Measurements from ENCODE around the gene CXXC5. TPM values are rescaled to one million over a fixed set of nuclear protein-coding genes. Genes with fewer than 3 reads are reported as not detected.

The CXXC5 gene
- total and polyA plus RNA-seq, 2 of the 4 experiments (the other 2 are of a cell fraction): 24.9 to 35.7 TPM

GRCh38 chr5:139681112-139681458 is 32.9 kb downstream of the CXXC5 start:
- in situ Hi-C loops (cut with MboI; ENCODE audit: low sequenced_read_pairs): no loop called here
- H3K4me2 ChIP-seq (ENCODE audit: low read depth, low read length): no peak overlapping the region
- no peak overlapping the region for H3K9ac ChIP-seq (ENCODE audit: low read depth, low read length)
- ChIA-PET CTCF (no interaction called here), POLR2A (ENCODE audit: unreplicated experiment) (no interaction called here)
- peaks cover 38% of the 10 kb centered on the region for H3K36me3 ChIP-seq (ENCODE audit: control insufficient read depth, insufficient read depth, low read length)
- H3K14ac ChIP-seq (replicated peaks; ENCODE audit: low read depth, low read length): no peak overlapping the region
- DNase-seq (no peak), ATAC-seq (ENCODE audit: low read depth) (no peak)
- H3K4me3 ChIP-seq (ENCODE audit: insufficient read depth, low read depth, low read length): no peak overlapping the region
- intact Hi-C loops (cut with micrococcal nuclease): no loop called here
- no peak overlapping the region for H2AFZ ChIP-seq (replicated peaks; ENCODE audit: low read length, poor library complexity)
- H2BK15ac ChIP-seq (ENCODE audit: low read depth, low read length): no peak overlapping the region
- dilution Hi-C loops (cut with HindIII; ENCODE audit: low sequenced_read_pairs, unreplicated experiment): no loop called here
- no peak overlapping the region for H2BK20ac ChIP-seq (ENCODE audit: low read depth, low read length)
- WGBS, 2 experiments (ENCODE audit: extremely low coverage in 2 of 2, insufficient read length in 1 of 2): 100% methylated on average over 18 of the region's 22 CpGs; no CpG with 5 or more reads in 1 of the 2 experiments
- H3K9me1 ChIP-seq (ENCODE audit: insufficient read depth, low read length): no peaks in the 10 kb centered on the region; the same call in 1 of the 2 replicates
- TF ChIP-seq SMC3 (IDR thresholded peaks at IDR 0.05; ENCODE audit: low read depth, low read length) (no peak), FOS (IDR thresholded peaks at IDR 0.05; ENCODE audit: low read depth, low read length) (no peak), RCOR1 (IDR thresholded peaks at IDR 0.05; ENCODE audit: insufficient replicate concordance, low read length) (no peak), MAFK (IDR thresholded peaks at IDR 0.05; ENCODE audit: low read depth, low read length) (no peak), USF2 (IDR thresholded peaks at IDR 0.05; ENCODE audit: low read depth, low read length) (no peak), RAD21 (IDR thresholded peaks at IDR 0.05; ENCODE audit: low read length) (no peak), CEBPB (IDR thresholded peaks at IDR 0.05; ENCODE audit: low read depth, low read length) (no peak), MXI1 (IDR thresholded peaks at IDR 0.05; ENCODE audit: borderline replicate concordance, low read depth, low read length) (no peak), BHLHE40 (IDR thresholded peaks at IDR 0.05; ENCODE audit: low read depth, low read length) (no peak), MAZ (IDR thresholded peaks at IDR 0.05; ENCODE audit: borderline replicate concordance, low read depth, low read length) (no peak), CTCF (conservative IDR thresholded peaks at IDR 0.05; ENCODE audit: low read depth, low read length) (no peak), CHD1 (IDR thresholded peaks at IDR 0.05; ENCODE audit: low read depth, low read length) (no peak), NFE2L2 (IDR thresholded peaks at IDR 0.05; ENCODE audit: low read depth, low read length) (no peak), POLR2A (IDR thresholded peaks at IDR 0.05; ENCODE audit: low read depth, low read length) (no peak), RFX5 (IDR thresholded peaks at IDR 0.05; ENCODE audit: low read depth, low read length) (no peak), ELK1 (IDR thresholded peaks at IDR 0.05; ENCODE audit: borderline replicate concordance, low read depth, low read length) (no peak)
- H2AK5ac ChIP-seq (ENCODE audit: low read depth, low read length): no peak overlapping the region
- no peaks in the 10 kb centered on the region for H3K9me3 ChIP-seq (ENCODE audit: control insufficient read depth, insufficient read depth, low read length)
- H3K27me3 ChIP-seq (ENCODE audit: control insufficient read depth, insufficient read depth, low read length): no peaks in the 10 kb centered on the region
- no peak overlapping the region for H3K4ac ChIP-seq (ENCODE audit: low read depth, low read length)
- no peak overlapping the region for H2BK5ac ChIP-seq (ENCODE audit: low read depth, low read length, poor library complexity, severe bottlenecking)
- H3K79me1 ChIP-seq (ENCODE audit: low read depth in 1 of 2, low read length in 2 of 2): peaks cover 9 to 19% of the 10 kb centered on the region in 2 experiments; a peak in 2 of 4 replicates
- BruUV-seq (replicated peaks): no TSS peak
- H4K20me1 ChIP-seq (ENCODE audit: insufficient read depth, low read length): peaks cover 26% of the 10 kb centered on the region; the same call in 1 of the 2 replicates
- no peak overlapping the region for H2AK9ac ChIP-seq (replicated peaks; ENCODE audit: low read depth, low read length, poor library complexity)
- no peak overlapping the region for H4K8ac ChIP-seq (ENCODE audit: low read depth in 2 of 2, low read length in 2 of 2)
- H3K27ac ChIP-seq (ENCODE audit: insufficient read depth, low read length): no peak overlapping the region
- no peak overlapping the region for H4K5ac ChIP-seq (ENCODE audit: low read depth, low read length)
- no peak overlapping the region for H2BK120ac ChIP-seq (ENCODE audit: low read depth, low read length)
- no peak overlapping the region for H3K56ac ChIP-seq (ENCODE audit: extremely low read depth, insufficient read depth, low read length)
- no peak overlapping the region for H4K91ac ChIP-seq (ENCODE audit: insufficient read depth, low read depth, low read length)
- no peak overlapping the region for H3K18ac ChIP-seq (ENCODE audit: low read depth, low read length)
- peaks cover 9% of the 10 kb centered on the region; the same call in 1 of the 2 replicates for H3K4me1 ChIP-seq (ENCODE audit: control insufficient read depth, insufficient read depth, low read length)
- H3K23ac ChIP-seq (ENCODE audit: low read depth, low read length): no peak overlapping the region

Data from IMR-90 (cell line).